ENCODE results near the gene GTF2A1L. TPM values are rescaled to one million over a fixed set of nuclear protein-coding genes. Genes with fewer than 3 reads are reported as not detected.
"Not testable (repeated sequence)": the region's sequence is repeated elsewhere in the genome, so short reads cannot be mapped to it uniquely, and the experiment has no call there.

The GTF2A1L gene
- total RNA-seq, 4 donors from 2014 or later = 14.1 to 32.2 (median 22.1) TPM

DNA sequence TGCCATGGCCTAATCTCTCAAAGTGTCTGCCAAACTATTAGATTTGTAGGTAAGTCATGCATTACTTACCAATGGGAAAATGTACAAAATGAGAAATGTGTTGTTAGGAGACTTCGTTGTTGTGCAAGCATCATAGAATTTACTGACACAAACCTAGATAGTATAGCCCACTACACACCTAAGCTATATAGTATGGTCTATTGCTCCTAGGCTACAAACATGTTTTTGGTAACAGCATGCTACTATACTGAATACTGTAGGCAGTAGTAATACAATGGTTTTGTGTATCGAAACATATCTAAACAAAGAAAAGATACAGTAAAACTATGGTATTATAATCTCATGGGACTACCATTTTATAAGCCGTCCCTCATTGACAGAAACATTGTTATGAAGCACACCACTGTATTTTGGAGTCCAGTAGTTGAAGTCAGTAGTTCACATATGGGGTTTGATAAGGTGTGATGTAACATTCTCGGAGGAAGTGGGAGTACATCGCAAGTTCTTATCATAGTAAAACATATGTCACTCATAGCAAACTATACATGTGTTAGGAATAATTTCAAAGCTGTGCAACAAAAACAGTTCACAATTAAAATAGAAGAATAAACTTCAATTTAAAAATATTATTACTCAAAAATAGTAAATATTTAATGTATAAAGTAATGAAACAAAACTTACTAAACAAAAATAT, 12.0 kb upstream of the GTF2A1L start:
- H3K27ac ChIP-seq = no peak overlapping the region
- peaks cover 0 to 4% of the 10 kb centered on the region in 2 donors for H3K36me3 ChIP-seq
- no peak for ATAC-seq
- TF ChIP-seq POLR2A (IDR thresholded peaks at IDR 0.05) (no peak), EP300 (IDR thresholded peaks at IDR 0.05) (no peak), POLR2AphosphoS5 (IDR thresholded peaks at IDR 0.05) (no peak)
- TF ChIP-seq, protein P1, sequence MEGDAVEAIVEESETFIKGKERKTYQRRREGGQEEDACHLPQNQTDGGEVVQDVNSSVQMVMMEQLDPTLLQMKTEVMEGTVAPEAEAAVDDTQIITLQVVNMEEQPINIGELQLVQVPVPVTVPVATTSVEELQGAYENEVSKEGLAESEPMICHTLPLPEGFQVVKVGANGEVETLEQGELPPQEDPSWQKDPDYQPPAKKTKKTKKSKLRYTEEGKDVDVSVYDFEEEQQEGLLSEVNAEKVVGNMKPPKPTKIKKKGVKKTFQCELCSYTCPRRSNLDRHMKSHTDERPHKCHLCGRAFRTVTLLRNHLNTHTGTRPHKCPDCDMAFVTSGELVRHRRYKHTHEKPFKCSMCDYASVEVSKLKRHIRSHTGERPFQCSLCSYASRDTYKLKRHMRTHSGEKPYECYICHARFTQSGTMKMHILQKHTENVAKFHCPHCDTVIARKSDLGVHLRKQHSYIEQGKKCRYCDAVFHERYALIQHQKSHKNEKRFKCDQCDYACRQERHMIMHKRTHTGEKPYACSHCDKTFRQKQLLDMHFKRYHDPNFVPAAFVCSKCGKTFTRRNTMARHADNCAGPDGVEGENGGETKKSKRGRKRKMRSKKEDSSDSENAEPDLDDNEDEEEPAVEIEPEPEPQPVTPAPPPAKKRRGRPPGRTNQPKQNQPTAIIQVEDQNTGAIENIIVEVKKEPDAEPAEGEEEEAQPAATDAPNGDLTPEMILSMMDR (IDR thresholded peaks at IDR 0.05) = no peak
- peaks cover 0 to 24% (median 0%) of the 10 kb centered on the region in 3 donors for H3K4me1 ChIP-seq
- H3K9me3 ChIP-seq = no peaks in the 10 kb centered on the region
- no peaks in the 10 kb centered on the region for H3K27me3 ChIP-seq
- WGBS, 2 donors (ENCODE audit: low coverage in 1 of 2) = 88 to 91% methylated on average over 5 of the region's 5 CpGs
- H3K4me3 ChIP-seq = no peak overlapping the region

DNA sequence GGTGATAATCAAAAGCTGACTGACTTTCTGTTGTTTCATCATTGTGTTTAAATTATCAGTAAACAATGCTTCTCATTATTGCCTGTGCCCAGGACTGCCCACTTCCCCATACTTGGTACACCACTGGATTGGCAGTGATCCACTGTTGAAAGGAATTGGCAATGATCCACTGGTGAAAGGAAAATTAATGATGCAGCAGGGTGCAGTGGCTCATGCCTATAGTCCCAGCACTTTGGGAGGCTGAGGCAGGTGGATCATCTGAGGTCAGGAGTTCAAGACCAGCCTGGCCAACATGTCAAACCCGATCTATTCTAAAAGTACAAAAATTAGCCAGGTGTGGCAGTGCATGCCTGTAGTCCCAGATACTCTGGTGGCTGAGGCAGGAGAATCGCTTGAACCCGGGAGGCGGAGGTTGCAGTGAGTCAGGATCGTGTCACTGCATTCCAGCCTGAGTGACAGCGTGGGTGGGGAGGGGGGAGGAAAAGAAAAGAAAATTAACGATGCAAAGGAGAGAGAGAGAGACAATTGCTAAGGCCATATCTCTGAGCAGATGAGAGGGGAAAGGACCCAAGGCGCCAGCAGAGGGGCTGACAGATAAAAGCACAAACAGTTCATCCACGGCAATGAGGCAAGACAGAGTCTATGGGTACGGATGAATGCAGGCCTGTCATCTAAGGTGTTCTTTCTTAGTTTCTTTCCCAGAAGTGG, 10.2 kb upstream of the GTF2A1L start:
- H3K27me3 ChIP-seq = no peaks in the 10 kb centered on the region
- no peak overlapping the region for H3K4me3 ChIP-seq
- peak overlapping the region in 1 of 4 donors; percentile 19 for H3K27ac ChIP-seq
- peaks cover 0 to 4% of the 10 kb centered on the region in 2 donors for H3K36me3 ChIP-seq
- H3K4me1 ChIP-seq = peaks cover 0 to 11% (median 0%) of the 10 kb centered on the region in 3 donors
- ATAC-seq = no peak
- 62 to 72% methylated on average over 9 of the region's 10 CpGs for WGBS, 2 donors (ENCODE audit: low coverage in 1 of 2)
- no peaks in the 10 kb centered on the region for H3K9me3 ChIP-seq
- TF ChIP-seq POLR2A (IDR thresholded peaks at IDR 0.05) = no peak
- TF ChIP-seq POLR2AphosphoS5 (IDR thresholded peaks at IDR 0.05) = no peak
- TF ChIP-seq, protein P1 (IDR thresholded peaks at IDR 0.05) = no peak
- TF ChIP-seq EP300 (IDR thresholded peaks at IDR 0.05) = no peak

DNA sequence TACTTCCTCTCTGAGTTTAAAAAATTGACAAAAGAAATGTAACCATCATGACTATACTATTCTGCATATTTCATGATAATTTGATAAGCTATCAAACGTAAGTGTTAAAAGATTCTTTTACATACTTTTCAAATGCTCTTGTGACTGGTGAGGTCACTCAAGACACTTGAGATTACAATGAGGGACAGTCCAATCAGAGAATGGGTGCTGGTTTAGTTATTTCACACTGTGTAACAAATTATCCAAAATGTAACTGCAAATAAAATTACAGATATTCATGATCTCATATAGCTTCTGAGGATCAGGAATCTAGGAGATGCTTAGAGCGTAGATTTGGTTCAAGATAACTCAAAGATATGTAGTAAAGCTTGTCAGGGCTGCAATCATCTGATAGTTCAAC, 4.4 kb upstream of the GTF2A1L start:
- peaks cover 0 to 6% (median 0%) of the 10 kb centered on the region in 3 donors for H3K4me1 ChIP-seq
- no peaks in the 10 kb centered on the region for H3K9me3 ChIP-seq
- H3K4me3 ChIP-seq = no peak overlapping the region
- ATAC-seq = no peak
- WGBS, 2 donors (ENCODE audit: low coverage in 1 of 2) = 90 to 94% methylated on average over 2 of the region's 2 CpGs
- TF ChIP-seq POLR2A (IDR thresholded peaks at IDR 0.05) = no peak
- no peak for TF ChIP-seq EP300 (IDR thresholded peaks at IDR 0.05)
- TF ChIP-seq, protein P1 (IDR thresholded peaks at IDR 0.05) = no peak
- no peak for TF ChIP-seq POLR2AphosphoS5 (IDR thresholded peaks at IDR 0.05)
- no peaks in the 10 kb centered on the region for H3K27me3 ChIP-seq
- no peak overlapping the region for H3K27ac ChIP-seq
- no peaks in the 10 kb centered on the region for H3K36me3 ChIP-seq

DNA sequence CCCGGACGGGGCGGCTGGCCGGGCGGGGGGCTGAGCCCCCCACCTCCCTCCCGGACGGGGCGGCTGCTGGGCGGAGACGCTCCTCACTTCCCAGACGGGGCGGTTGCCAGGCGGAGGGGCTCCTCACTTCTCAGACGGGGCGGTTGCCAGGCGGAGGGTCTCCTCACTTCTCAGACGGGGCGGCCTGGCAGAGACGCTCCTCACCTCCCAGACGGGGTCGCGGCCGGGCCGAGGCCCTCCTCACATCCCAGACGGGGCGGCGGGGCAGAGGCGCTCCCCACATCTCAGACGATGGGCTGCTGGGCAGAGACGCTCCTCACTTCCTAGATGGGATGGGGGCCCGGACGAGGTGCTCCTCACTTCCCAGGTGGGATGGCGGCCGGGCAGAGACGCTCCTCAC, 3.1 kb upstream of the GTF2A1L start:
- H3K4me1 ChIP-seq, H3K27me3 ChIP-seq, H3K9me3 ChIP-seq, H3K36me3 ChIP-seq, H3K4me3 ChIP-seq, H3K27ac ChIP-seq, ATAC-seq: not testable (repeated sequence)
- no CpG with 5 or more reads among the region's 35 CpGs for WGBS, 2 donors (ENCODE audit: low coverage in 1 of 2)

DNA sequence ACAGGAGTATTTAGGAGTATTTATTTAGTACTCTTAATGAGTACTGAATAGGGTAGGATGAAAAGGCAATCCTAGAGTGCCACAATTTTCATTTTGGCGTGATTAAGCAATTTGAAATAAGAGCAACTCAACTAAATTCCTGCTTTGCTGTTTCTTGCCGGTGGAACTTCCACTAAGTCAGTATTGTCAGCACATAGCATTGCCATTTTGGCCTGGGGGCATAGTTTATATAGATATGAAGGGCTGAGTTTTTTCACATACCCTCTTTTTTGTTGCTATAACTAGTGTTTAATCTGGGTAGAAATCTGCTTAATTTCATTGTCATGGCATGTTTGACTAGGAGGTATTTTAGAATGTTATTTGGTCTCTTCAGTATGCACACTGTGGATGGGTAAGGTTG, 1.9 kb downstream of the GTF2A1L start:
- Histone ChIP-seq H3K27me3 (no peaks in the 10 kb centered on the region), H3K27ac (no peak overlapping the region), H3K9me3 (no peaks in the 10 kb centered on the region), H3K4me3 (no peak overlapping the region), H3K36me3 (no peaks in the 10 kb centered on the region), H3K4me1 (no peaks in the 10 kb centered on the region)
- ATAC-seq = no peak
- WGBS, 2 donors (ENCODE audit: low coverage in 1 of 2) = 82 to 94% methylated on average over 2 of the region's 2 CpGs
- TF ChIP-seq, protein P1 (IDR thresholded peaks at IDR 0.05) = no peak
- no peak for TF ChIP-seq EP300 (IDR thresholded peaks at IDR 0.05)
- TF ChIP-seq POLR2AphosphoS5 (IDR thresholded peaks at IDR 0.05) = no peak
- no peak for TF ChIP-seq POLR2A (IDR thresholded peaks at IDR 0.05)
